ENCODE measurements around the gene ATE1.

ATE1 gene

DNA sequence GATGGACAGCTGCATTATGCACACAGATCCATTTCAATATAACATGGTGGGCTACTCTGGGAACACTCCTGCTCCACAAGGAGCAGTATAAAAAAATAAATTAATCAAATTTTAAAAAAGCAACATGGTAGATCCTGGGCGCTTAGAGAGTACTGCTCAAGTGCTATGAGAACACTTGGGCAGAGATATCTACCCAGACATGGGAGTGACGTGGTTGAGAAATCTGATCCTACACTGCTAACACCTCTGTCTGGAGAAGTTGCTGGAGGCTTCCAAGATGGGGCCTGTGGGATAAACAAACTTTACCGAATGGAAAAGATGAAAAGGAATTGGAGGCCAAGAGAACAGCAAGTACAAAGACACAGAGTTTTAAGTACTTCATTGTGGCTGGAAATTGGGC is 38.2 kb upstream of the ATE1 start:
- TF ChIP-seq, protein P1, sequence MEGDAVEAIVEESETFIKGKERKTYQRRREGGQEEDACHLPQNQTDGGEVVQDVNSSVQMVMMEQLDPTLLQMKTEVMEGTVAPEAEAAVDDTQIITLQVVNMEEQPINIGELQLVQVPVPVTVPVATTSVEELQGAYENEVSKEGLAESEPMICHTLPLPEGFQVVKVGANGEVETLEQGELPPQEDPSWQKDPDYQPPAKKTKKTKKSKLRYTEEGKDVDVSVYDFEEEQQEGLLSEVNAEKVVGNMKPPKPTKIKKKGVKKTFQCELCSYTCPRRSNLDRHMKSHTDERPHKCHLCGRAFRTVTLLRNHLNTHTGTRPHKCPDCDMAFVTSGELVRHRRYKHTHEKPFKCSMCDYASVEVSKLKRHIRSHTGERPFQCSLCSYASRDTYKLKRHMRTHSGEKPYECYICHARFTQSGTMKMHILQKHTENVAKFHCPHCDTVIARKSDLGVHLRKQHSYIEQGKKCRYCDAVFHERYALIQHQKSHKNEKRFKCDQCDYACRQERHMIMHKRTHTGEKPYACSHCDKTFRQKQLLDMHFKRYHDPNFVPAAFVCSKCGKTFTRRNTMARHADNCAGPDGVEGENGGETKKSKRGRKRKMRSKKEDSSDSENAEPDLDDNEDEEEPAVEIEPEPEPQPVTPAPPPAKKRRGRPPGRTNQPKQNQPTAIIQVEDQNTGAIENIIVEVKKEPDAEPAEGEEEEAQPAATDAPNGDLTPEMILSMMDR (IDR thresholded peaks at IDR 0.05; ENCODE audit: low read depth, low read length, missing control alignments) = no peak
- DNase-seq (ENCODE audit: extremely low read depth, low read depth) = no peak
- no peak overlapping the region for H3K4me3 ChIP-seq (replicated peaks; ENCODE audit: low read depth, low read length)

DNA sequence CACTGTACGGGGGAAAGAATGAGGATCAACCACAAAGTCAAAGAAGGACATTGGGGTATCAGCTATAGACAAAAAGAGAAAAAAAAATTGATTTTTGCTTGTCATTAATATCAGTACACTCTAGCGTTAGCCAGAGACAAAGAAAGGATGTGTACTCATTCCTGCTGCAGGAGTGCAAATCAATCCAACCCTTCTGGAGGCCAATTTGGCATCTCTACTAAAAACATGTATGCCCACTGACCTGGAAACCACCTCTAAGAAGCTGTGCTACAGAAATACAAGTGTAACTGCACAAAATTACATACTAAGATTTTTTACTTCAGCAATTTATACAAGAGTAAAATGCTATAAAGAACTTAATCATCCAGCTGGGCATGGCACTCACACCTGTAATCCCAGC is 33.6 kb upstream of the ATE1 start:
- TF ChIP-seq, protein P1 (IDR thresholded peaks at IDR 0.05; ENCODE audit: low read depth, low read length, missing control alignments) = no peak
- DNase-seq (ENCODE audit: extremely low read depth, low read depth) = no peak
- no peak overlapping the region for H3K4me3 ChIP-seq (replicated peaks; ENCODE audit: low read depth, low read length)

DNA sequence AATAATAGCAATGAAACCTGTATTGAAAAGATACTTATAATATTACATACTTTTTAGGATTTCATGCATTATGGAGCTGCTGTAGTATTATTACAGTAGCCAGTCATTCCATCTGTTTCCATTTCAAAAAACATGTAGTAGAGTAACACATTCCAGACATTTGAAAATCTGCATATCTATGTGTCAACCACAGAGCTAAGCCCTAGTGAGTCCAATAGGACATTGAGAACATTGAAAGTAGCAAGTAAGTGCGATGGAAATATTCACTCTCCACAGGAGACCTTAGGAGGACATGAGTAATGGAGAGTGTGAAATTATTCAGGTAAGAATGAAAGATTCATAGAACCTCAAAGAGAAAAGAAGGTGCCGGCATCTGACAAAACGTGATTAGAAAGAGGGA is 31.8 kb upstream of the ATE1 start:
- no peak for DNase-seq (ENCODE audit: extremely low read depth, low read depth)
- H3K4me3 ChIP-seq (replicated peaks; ENCODE audit: low read depth, low read length) = no peak overlapping the region
- TF ChIP-seq, protein P1 (IDR thresholded peaks at IDR 0.05; ENCODE audit: low read depth, low read length, missing control alignments) = no peak

DNA sequence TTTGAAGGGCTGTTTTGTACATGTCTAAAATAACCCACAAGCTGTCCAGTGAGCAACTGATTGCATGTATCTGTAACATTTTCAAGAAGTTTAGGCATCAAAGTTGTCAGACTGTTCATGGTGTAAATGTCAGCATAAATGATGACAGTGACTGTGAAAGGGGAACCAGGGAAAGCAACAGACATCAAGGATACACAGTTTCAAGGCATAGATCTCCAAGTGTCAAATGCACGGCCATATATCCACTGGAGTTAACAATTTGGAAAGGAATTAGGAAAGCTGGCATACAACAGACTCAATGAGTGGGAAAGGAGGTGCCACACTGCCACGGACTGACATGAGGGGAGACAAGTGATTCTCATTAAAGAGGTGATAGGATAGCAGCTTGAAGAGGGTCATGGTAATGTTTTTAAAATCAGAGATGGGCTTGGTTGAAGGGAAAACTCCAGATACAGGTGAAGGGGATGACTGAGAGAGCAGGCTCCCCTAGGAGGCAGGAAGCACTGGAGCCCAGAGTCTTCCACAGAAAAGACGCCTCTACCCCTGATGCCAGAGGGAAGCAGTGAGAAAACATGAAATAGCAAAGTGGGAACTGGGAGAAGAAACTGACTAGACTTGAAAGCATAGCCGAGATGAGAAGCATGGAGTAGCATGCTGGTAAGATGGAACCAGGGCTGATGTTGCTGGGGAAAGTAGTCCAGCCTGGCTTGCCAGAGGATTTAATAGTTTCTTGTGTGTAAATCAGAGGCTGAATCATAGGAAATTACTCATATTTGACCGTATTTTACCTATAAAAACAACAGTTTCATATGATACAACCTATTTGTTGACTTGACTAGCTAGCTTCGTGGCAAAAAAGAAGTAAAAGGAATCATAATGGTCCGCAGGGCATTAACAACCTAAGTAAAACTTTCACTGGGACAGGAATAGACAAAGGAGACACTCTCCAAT is 28.6 kb upstream of the ATE1 start:
- no peak overlapping the region for H3K4me3 ChIP-seq (replicated peaks; ENCODE audit: low read depth, low read length)
- no peak for DNase-seq (ENCODE audit: extremely low read depth, low read depth)
- TF ChIP-seq, protein P1 (IDR thresholded peaks at IDR 0.05; ENCODE audit: low read depth, low read length, missing control alignments) = no peak

DNA sequence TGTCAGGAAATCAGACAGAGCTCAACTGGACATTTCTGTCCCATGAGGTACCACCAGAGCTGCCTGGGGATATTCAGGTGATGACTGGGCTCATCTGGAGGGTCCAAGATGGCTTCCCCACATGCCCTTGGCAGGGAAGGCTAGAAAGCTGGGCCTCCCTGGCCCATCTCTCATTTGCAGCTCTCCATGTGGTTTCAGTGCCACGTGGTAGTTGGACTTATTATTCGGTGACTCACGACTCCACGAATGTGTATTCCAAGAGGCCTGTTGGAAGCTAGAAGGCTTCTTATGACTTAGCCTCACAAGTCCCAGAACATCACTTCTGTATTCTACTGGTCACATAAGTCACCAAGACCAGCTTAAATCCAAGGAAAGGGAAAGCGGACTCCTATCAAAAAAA is 24.4 kb upstream of the ATE1 start:
- no peak for DNase-seq (ENCODE audit: extremely low read depth, low read depth)
- TF ChIP-seq, protein P1 (IDR thresholded peaks at IDR 0.05; ENCODE audit: low read depth, low read length, missing control alignments) = no peak
- H3K4me3 ChIP-seq (replicated peaks; ENCODE audit: low read depth, low read length) = no peak overlapping the region

DNA sequence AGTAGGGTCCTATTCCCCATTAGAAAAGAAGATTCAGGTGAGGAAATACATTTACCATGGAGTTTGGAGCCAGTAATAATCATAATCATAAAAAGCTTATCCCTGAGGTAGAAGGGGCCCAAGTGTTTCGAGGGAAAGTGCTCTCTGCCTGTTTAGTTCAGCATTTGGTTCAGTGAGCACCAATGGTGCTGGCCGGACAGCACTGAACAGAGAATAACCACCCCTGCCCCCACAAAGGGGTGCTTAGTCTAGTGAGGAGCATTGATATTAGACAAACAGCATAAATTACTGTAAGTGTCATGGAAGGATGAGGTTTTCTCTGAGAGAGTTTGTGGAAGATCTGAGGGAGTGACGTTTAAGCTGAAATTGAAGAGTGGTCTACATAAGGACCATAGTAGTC is 21.6 kb upstream of the ATE1 start:
- no peak for DNase-seq (ENCODE audit: extremely low read depth, low read depth)
- TF ChIP-seq, protein P1 (IDR thresholded peaks at IDR 0.05; ENCODE audit: low read depth, low read length, missing control alignments) = no peak
- no peak overlapping the region for H3K4me3 ChIP-seq (replicated peaks; ENCODE audit: low read depth, low read length)

All from HFF-Myc (cell line).